Measurements from ENCODE around the gene TP53. TPM values are rescaled to one million over a fixed set of nuclear protein-coding genes. Genes with fewer than 3 reads are reported as not detected.

TP53 gene
- total RNA-seq, 4 donors from 2014 or later: 14.7 to 16.3 (median 15.6) TPM

DNA sequence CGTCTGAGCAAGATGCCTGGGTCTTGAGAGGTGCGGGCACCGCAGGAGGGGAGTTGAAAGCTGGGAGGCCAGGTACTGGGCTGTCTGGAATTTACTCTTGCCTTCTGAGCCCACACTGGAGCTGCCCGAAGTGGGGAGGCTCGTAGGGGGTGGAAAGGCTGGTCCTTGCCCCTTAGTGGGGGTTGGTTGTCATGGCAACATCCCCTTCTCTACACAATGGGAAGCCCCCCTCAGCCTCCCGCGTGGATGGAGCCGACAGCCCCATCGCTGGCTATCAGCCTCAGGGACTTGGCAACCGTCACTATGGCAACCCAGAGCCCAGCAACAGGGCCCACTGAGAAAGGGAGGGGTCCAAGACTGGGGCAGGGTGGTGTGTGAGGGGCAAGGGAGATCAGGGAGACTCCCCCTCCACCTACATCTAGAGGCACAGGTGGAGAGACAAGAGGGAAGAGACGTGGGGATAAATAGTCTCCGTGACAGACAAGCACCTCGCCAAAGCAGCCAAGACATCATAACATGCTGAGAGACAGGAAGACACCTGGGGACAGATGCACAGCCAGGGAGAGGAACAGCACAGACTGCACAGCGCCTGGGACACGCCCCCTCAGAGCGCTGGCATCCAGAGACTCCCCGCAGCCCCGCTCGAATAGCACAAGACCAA lies 25.0 kb upstream of the TP53 start:
- TF ChIP-seq, protein P1, sequence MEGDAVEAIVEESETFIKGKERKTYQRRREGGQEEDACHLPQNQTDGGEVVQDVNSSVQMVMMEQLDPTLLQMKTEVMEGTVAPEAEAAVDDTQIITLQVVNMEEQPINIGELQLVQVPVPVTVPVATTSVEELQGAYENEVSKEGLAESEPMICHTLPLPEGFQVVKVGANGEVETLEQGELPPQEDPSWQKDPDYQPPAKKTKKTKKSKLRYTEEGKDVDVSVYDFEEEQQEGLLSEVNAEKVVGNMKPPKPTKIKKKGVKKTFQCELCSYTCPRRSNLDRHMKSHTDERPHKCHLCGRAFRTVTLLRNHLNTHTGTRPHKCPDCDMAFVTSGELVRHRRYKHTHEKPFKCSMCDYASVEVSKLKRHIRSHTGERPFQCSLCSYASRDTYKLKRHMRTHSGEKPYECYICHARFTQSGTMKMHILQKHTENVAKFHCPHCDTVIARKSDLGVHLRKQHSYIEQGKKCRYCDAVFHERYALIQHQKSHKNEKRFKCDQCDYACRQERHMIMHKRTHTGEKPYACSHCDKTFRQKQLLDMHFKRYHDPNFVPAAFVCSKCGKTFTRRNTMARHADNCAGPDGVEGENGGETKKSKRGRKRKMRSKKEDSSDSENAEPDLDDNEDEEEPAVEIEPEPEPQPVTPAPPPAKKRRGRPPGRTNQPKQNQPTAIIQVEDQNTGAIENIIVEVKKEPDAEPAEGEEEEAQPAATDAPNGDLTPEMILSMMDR (IDR thresholded peaks at IDR 0.05): no peak
- TF ChIP-seq POLR2A (IDR thresholded peaks at IDR 0.05): no peak
- no peak for TF ChIP-seq EP300 (IDR thresholded peaks at IDR 0.05)
- no peak for TF ChIP-seq POLR2AphosphoS5 (IDR thresholded peaks at IDR 0.05)
- H3K4me1 ChIP-seq: peaks cover 0 to 14% (median 7%) of the 10 kb centered on the region in 3 donors
- 0 to 10% methylated on average over 1 to 2 of the region's 19 CpGs for WGBS, 2 donors (ENCODE audit: low coverage in 1 of 2)
- H3K36me3 ChIP-seq: no peaks in the 10 kb centered on the region
- H3K4me3 ChIP-seq: no peak overlapping the region
- no peak for ATAC-seq
- no peaks in the 10 kb centered on the region for H3K9me3 ChIP-seq
- H3K27ac ChIP-seq: no peak overlapping the region
- H3K27me3 ChIP-seq: peaks cover 91% of the 10 kb centered on the region

DNA sequence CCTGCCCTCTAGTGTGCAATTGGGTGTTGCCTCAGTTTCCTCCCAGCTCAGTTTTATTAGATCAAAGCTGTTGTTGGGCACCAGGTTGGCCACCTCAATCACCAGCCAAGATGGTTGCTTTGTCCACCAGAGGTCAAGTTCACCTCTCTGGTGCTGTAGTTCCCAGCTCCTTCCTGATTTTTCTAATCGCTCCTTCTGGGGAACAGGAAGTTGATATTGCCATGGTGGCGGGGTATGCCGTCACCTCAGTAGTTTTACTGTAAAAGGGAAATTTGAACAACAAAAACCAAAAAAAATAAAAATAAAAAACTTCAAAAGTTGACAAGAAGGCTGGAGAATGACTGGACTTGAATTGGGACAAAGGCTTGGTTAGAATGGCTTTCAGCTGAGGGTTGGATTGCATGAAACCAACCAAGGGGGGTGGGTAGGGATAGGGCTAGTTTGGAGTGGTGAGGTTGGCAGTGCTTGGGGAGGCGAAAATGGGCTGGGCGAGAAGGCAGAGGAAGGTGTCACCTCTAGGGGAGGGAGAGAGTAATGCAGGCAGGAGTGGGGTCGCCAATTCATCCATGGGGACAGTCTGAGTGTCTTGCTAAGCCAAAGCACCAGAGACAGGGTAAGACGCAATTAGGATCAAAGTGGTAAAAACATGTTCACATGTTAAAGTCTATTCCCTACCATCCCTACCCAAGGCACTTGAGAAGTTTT lies 23.9 kb upstream of the TP53 start:
- Histone ChIP-seq H3K27me3 (peaks cover 99% of the 10 kb centered on the region), H3K27ac (no peak overlapping the region), H3K36me3 (no peaks in the 10 kb centered on the region), H3K4me3 (no peak overlapping the region), H3K4me1 (peaks cover 0 to 3% (median under 1%) of the 10 kb centered on the region in 3 donors), H3K9me3 (no peaks in the 10 kb centered on the region)
- ATAC-seq: no peak
- TF ChIP-seq, protein P1 (IDR thresholded peaks at IDR 0.05): no peak
- TF ChIP-seq POLR2AphosphoS5 (IDR thresholded peaks at IDR 0.05): no peak
- TF ChIP-seq POLR2A (IDR thresholded peaks at IDR 0.05): no peak
- TF ChIP-seq EP300 (IDR thresholded peaks at IDR 0.05): no peak
- WGBS, 2 donors (ENCODE audit: low coverage in 1 of 2): 60 to 70% methylated on average over 1 to 5 of the region's 7 CpGs

DNA sequence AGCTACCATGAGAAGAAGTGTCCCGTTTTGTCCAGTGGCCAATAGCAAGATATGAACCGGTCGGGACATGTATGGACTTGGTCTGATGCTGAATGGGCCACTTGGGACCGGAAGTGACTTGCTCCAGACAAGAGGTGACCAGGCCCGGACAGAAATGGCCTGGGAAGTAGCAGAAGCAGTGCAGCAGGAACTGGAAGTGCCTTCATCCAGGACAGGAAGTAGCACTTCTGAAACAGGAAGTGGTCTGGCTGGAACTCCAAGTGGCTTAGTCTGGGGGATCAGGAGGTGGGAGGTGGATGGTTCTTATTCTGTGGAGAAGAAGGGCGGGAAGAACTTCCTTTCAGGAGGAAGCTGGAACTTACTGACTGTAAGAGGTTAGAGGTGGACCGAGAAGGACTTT lies 23.0 kb upstream of the TP53 start:
- TF ChIP-seq POLR2A (IDR thresholded peaks at IDR 0.05) (no peak), POLR2AphosphoS5 (IDR thresholded peaks at IDR 0.05) (no peak)
- H3K27me3 ChIP-seq: peaks cover 99% of the 10 kb centered on the region
- ATAC-seq: no peak

DNA sequence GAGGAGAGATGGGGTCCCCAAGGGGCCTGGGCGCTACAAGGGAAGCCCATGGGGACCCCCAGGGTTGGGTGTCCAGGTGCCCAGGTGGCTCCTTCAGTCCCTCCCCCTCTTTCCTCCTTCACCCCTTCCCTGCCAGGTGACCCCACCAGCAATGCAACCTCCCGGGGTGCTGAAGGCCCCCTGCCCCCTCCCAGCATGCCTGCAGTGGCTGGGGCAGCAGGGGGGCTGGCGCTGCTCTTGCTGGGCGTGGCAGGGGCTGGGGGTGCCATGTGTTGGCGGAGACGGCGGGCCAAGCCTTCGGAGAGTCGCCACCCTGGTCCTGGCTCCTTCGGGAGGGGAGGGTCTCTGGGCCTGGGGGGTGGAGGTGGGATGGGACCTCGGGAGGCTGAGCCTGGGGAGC lies 21.7 kb upstream of the TP53 start:
- H3K4me3 ChIP-seq: no peak overlapping the region
- no peaks in the 10 kb centered on the region for H3K36me3 ChIP-seq
- ATAC-seq: no peak
- no peak overlapping the region for H3K27ac ChIP-seq
- WGBS, 2 donors (ENCODE audit: low coverage in 1 of 2): no CpG with 5 or more reads among the region's 11 CpGs
- peaks cover 99% of the 10 kb centered on the region for H3K27me3 ChIP-seq
- no peak for TF ChIP-seq EP300 (IDR thresholded peaks at IDR 0.05)
- no peaks in the 10 kb centered on the region for H3K9me3 ChIP-seq
- H3K4me1 ChIP-seq: peaks cover 0 to 20% (median 11%) of the 10 kb centered on the region in 3 donors

More for the DNA sequence above, 23.0 kb upstream of the TP53 start:
- Histone ChIP-seq H3K27ac (no peak overlapping the region), H3K4me3 (no peak overlapping the region), H3K4me1 (peaks cover 0 to 7% (median 2%) of the 10 kb centered on the region in 3 donors), H3K9me3 (no peaks in the 10 kb centered on the region), H3K36me3 (no peaks in the 10 kb centered on the region)
- WGBS, 2 donors (ENCODE audit: low coverage in 1 of 2): 56 to 73% methylated on average over 3 of the region's 7 CpGs

DNA sequence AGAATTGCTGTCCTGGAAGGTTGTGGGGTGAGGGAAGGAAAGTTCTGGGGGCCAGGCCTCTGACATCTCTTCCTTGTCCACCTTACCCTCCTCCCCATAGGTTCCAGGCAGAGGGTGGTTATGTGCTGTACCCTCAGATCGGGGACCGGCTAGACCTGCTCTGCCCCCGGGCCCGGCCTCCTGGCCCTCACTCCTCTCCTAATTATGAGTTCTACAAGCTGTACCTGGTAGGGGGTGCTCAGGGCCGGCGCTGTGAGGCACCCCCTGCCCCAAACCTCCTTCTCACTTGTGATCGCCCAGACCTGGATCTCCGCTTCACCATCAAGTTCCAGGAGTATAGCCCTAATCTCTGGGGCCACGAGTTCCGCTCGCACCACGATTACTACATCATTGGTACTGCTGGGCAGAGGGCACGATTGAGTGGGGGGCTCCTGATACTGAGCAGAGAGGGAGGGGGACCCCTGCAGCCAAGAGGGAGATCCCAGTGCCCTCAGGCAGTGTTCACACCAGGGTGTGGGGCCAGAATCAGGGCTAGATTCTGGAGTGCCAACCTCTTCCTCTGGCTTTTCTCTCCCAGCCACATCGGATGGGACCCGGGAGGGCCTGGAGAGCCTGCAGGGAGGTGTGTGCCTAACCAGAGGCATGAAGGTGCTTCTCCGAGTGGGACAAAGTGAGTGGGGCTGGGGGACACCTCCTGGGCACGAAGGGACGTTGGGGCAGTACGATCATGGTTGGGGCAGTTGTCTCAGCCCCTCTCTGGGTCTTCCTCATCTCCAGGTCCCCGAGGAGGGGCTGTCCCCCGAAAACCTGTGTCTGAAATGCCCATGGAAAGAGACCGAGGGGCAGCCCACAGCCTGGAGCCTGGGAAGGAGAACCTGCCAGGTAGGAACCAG lies 20.8 kb upstream of the TP53 start:
- Histone ChIP-seq H3K27ac (no peak overlapping the region), H3K9me3 (no peaks in the 10 kb centered on the region), H3K4me1 (peaks cover 0 to 25% (median 11%) of the 10 kb centered on the region in 3 donors), H3K4me3 (no peak overlapping the region), H3K36me3 (peaks cover 0 to 2% of the 10 kb centered on the region in 2 donors), H3K27me3 (peaks cover 100% of the 10 kb centered on the region)
- ATAC-seq: no peak
- 75% methylated on average over 4 of the region's 22 CpGs; no CpG with 5 or more reads in 1 of the 2 donors for WGBS, 2 donors (ENCODE audit: low coverage in 1 of 2)
- TF ChIP-seq POLR2AphosphoS5 (IDR thresholded peaks at IDR 0.05) (no peak), EP300 (IDR thresholded peaks at IDR 0.05) (no peak), POLR2A (IDR thresholded peaks at IDR 0.05) (no peak)
- TF ChIP-seq, protein P1 (IDR thresholded peaks at IDR 0.05): no peak
